ENCODE measurements around the gene CLDN6.

DNA sequence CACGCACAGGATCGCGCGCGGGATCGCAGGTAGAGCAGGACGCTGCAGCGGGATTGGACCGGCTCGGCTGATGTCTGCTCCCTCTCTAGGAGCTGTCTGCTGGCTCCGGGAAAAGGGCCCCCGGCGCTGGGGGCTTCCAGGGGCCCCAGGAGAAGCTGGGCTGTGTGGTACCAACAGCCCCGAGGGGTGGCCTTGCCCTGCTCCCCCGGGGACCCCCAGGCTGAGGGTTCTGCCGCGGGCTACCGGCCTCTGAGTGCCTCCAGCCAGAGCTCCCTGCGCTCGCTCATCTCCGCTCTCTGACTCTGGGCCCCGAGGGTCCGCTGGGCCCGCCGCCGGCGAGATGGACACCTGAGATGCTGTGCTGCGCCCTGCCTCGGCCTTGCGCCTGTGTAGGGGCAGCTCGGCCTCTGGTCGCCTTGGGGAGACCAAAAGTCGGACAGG lies 50.2 kb downstream of the CLDN6 start:
- TF ChIP-seq CTCF (IDR thresholded peaks at IDR 0.05) (no peak), POLR2A (IDR thresholded peaks at IDR 0.05) (no peak)

All from thyroid gland (tissue), 4 donors.